Head of caudate nucleus (tissue), 42 donors: ENCODE data around the gene CLMP.
A peak's percentile ranks its signal among the peaks of the same experiment; 100 is the strongest.
"Not testable (repeated sequence)": the region's sequence is repeated elsewhere in the genome, so short reads cannot be mapped to it uniquely, and the experiment has no call there.

ENCODE experiments used
- DNase-seq, 42 donors: peaks; one replicate each; pipeline versions ENCODE4 v3.0.0 to v3.0.0-alpha.2; 2020 to 2021; ENCODE audit warnings: mixed read lengths in 7 of 42
- intact Hi-C: fragments of 100-400 bp; cut with DNase I; formaldehyde crosslinking; loops from one replicate; pipeline ENCODE4 v1.15.0; 2022

The CLMP gene

GRCh38 chr11:123069908-123070821 is 124.9 kb downstream of the CLMP start:
- intact Hi-C loops, result no loop called here
- no peak for DNase-seq

DNA sequence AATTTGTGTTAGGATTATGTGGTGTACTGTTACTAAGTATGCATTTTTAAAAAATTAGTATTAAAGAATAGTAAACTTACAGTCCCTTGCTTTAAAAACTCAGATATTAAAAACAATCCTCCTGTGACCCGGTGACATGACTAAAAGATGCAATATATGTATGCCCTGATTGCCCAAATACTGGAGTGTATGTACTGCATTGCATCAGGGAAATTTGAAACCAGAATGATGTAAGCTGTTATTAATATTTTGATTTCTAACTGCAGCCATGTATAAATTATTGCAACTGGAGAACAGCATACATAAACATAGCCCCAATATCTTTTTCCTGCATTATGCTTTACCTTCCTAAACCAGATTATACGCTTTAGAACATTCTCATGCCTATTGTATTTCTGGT is 129.4 kb downstream of the CLMP start:
- intact Hi-C loops, result no loop called here
- DNase-seq, result no peak

- intact Hi-C loops, result no loop called here
These were observed 131.0 kb downstream of the CLMP start for GRCh38 chr11:123063826-123064657.

DNA sequence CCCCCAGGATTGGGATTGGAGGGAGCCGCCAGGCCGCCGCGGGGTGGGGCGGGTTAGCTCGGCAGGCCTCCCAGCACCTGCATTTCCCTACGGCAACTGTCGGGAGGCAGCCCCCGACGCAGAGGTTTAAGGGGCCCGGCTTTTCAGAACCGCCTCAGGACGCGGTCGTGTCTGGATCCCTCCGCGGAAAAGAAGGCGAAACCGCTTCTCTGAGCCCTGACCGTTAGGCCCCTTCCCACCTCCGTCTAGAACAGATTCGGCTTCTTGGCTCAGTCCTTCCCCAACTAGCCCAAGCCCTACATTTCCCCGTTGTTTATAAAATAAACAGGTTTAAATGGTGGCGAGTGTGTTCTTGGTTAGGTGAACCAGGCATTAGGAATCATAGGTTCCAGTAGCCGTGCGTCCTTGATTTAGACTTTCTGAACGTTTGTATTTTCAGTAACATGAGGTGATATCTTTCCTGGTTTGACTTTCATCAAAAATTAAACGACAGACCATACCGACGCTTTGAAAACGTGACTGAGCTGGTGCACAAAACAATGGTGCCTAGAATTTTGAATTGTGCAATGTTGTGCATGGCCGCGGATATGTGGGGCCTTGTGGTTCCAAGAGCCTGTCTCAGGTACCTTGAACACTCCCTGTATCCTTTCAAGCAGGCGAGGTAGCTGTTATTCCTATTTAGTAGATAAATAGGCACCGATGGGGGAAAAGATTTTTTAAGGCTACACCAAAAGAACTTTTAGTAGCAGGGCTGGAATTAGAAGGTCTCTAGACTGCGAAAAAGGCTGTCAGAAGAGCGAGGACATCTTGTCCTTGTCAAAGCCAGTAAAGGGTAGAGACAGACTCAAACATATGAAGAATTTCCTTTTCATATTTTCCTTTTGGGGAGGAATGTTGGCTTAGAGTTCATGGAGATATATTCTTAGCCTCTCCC is 131.9 kb downstream of the CLMP start:
- intact Hi-C loops, result no loop called here
- peak in 35 of 42 donors; percentile 13 to 84 (median 53) for DNase-seq

More at GRCh38 chr11:123063826-123064657, 131.0 kb downstream of the CLMP start:
- no peak for DNase-seq

GRCh38 chr11:123062158-123062891 is 132.7 kb downstream of the CLMP start:
- peak; percentile 98 to 100 (median 99) for DNase-seq
- intact Hi-C loops, result no loop called here

GRCh38 chr11:123061403-123062157 is 133.5 kb downstream of the CLMP start, which contains the start of gene HSPA8:
Gene HSPA8, minus strand, starts transcription at chr11:123062136. Its CDS starts 812 bp downstream, at chr11:123061324.
- peak; percentile 55 to 88 (median 72) for DNase-seq

GRCh38 chr11:123060277-123061000 is 134.6 kb downstream of the CLMP start:
- intact Hi-C loops, result no loop called here
- DNase-seq, result peak in 3 of 42 donors; percentile 11 to 33 (median 16)

More at GRCh38 chr11:123061403-123062157, 133.5 kb downstream of the CLMP start, which contains the start of gene HSPA8:
- intact Hi-C loops, result no loop called here

- intact Hi-C loops, result not testable (repeated sequence)
- DNase-seq, result peak in 1 of 42 donors; percentile 48
These were observed 135.8 kb downstream of the CLMP start for GRCh38 chr11:123059041-123059920.

GRCh38 chr11:123057661-123058305 is 137.3 kb downstream of the CLMP start:
- intact Hi-C loops, result no loop called here
- peak in 1 of 42 donors; percentile 46 for DNase-seq

- no peak for DNase-seq
- intact Hi-C loops, result no loop called here
These were observed 138.1 kb downstream of the CLMP start for GRCh38 chr11:123056835-123057491.

DNA sequence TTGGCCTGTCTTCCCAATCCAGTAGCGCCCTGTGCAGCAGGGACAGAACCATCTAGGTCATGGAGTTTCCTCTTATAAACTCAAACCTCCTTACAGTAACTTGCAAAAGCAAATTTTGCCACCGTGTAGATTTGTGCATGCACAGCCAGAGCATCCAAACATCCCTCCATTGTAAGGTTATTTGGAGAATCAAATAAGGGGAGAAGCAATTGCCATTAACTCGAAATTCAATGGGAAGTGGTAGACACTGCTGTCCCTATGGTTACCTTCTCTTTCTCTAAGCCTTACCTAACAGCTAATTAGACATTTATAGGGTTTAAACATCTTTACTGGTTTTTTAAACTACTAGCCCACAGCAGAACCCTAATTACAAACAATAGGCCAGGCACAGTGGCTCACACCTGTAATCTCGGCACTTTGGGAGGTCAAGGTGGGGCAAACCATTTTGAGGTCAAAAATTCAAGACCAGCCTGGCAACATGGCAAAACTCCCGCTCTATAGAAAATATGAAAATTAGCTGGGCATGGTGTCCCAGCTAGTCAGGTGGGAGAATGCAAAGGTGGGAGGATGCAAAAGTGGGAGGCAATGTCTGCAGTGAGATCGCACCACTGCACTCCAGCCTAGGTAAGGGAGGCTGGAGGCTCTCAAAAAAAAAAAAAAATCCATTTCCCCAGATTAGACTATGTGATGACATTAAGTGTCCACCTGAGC is 139.7 kb downstream of the CLMP start:
- no peak for DNase-seq
- intact Hi-C loops, result no loop called here

DNA sequence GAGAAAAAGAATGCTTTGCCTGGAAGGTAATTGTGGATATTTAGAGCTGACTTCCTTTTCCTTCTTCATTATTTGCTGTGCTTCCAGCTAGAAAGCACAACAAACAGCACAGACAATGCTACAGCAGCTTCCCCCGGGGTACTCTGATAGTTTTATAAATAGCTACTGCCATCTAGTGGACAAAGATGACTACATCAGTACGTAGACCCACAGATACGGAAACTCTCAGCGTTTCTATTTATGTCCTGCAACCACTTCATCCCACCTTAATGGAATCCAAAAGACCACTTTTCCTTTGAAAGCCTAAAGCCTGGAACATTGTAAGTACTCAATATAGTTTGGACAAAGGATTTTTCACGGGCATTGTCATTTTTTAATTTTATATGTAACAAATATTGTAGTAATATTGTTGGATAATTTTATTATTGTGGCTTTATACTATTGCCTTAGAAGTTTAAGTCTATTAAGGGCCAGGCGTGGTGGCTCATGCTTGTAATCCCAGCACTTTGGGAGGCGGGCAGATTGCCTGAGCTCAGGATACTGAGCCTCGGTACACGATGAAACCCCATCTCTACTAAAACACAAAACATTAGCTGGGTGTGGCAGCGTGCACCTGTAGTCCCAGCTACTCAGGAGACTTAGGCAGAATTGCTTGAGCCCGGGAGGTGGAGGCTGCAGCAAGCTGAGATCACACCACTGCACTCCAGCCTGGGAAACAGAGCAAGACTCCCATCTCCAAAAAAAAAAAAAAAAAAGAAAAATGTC is 140.6 kb downstream of the CLMP start:
- peak in 17 of 42 donors; percentile 6 to 69 (median 39) for DNase-seq
- intact Hi-C loops, result no loop called here
